Esophagus squamous epithelium (tissue), 5 donors: Measurements from ENCODE around the gene C3. TPM values are rescaled to one million over a fixed set of nuclear protein-coding genes. Genes with fewer than 3 reads are reported as not detected.

Experiments
- DNase-seq: peaks from one replicate; lab custom pipeline; 2025; lab: John Stamatoyannopoulos, UW
- H3K27ac ChIP-seq, 4 donors: fragments of 200-600 bp; sonication (generic); one replicate each; pipeline ENCODE4 v1.5.1; 2016 to 2019; ENCODE audit warnings: mild to moderate bottlenecking in 1 of 4
- H3K27me3 ChIP-seq, 4 donors: fragments of 200-600 bp; sonication (generic); 1 replicate in 3 of 4; 2 replicates in 1 of 4; pipeline versions ENCODE4 v1.5.1 to v1.6.0; 2017 to 2021; ENCODE audit warnings: antibody characterized with exemption in 1 of 4
- H3K36me3 ChIP-seq, 3 donors: fragments of 200-600 bp; sonication (generic); one replicate each; pipeline ENCODE4 v1.5.1; 2016 to 2019
- H3K4me1 ChIP-seq, 3 donors: fragments of 200-600 bp; sonication (generic); one replicate each; pipeline ENCODE4 v1.5.1; 2017 to 2019
- H3K4me3 ChIP-seq, 4 donors: fragments of 200-600 bp; sonication (generic); 1 replicate in 3 of 4; 2 replicates in 1 of 4; pipeline ENCODE4 v1.5.1; 2016 to 2019; ENCODE audit warnings: mild to moderate bottlenecking in 2 of 4, moderate library complexity in 1 of 4
- H3K9me3 ChIP-seq, 3 donors: fragments of 200-600 bp; sonication (generic); one replicate each; pipeline ENCODE4 v1.5.1; 2016 to 2019
- POLR2A ChIP-seq, 4 donors: fragments of 450-650 bp; IDR thresholded peaks; one replicate each; pipeline ENCODE4 v1.6.1; 2017; ENCODE audit warnings: antibody characterized with exemption in 4 of 4, mild to moderate bottlenecking in 4 of 4, moderate library complexity in 3 of 4
- WGBS, 2 donors: methylation state at CpG; one replicate each; pipeline ENCODE4 v1.1.5; 2018; 5-methylcytosine and 5-hydroxymethylcytosine counted together
- intact Hi-C: fragments of 100-400 bp; cut with DNase I; formaldehyde crosslinking; loops from one replicate; pipeline ENCODE4 v1.15.0; 2022
- total RNA-seq, 4 donors: library from RNA; depleted of rRNA; stranded (reverse); fragments of >200 nt; gene quantifications; one replicate each; pipeline ENCODE4 v1.1.0, GENCODE V29; 2016
- TF ChIP-seq, protein P1 (sequence below), 6 experiments: fragments of 450-650 bp in 4 of 6; fragments of 200-600 bp in 2 of 6; sonication (generic) in 2 of 6; IDR thresholded peaks; one replicate each; pipeline ENCODE4 v1.5.1; 2016 to 2019; ENCODE audit warnings: antibody characterized with exemption in 6 of 6, mild to moderate bottlenecking in 4 of 6, moderate library complexity in 4 of 6
- donor health status: DM: yes; HTN: yes; CAD: no.

The C3 gene
- total RNA-seq, 4 donors from 2014 or later: 12.0 to 501 (median 189) TPM

DNA sequence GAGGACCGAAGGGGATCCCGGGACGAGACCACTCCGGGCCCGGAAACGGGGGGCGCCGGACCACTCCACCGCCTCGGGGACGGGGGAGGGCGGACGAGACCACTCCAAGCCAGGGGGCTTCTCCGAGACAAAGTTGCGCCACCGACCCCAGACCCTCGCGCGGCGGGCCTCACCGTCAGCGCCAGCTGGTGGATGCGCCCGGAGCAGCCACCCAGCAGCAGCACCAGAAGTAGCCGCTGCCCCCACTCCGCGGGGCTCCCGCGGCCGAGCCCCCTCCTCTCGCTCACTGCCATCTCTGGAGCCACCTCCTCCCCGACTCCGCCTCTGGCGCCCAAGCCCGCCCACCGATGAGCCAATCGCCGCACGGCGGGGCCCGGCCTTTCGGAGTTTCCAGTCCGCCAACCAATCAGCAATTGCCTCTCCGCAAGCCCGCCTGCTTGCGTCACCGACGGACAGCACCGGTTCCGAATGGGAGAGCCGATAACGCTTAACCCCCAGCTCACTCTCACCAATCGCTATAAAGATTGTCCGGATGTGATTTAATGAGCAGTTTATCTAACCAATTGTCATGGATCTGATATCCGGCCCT, 16.9 kb upstream of the C3 start, which contains the start of gene GPR108:
GPR108 (minus strand) TSS at position 297 of the 589 bp plus-strand sequence; CDS start at position 293, 4 bp downstream.
- Histone ChIP-seq H3K9me3 (no peaks in the 10 kb centered on the region), H3K27me3 (no peaks in the 10 kb centered on the region), H3K27ac (peak within 1 kb of the TSS; percentile 96 to 99 (median 98)), H3K4me1 (peaks cover 30 to 61% (median 36%) of the 10 kb centered on the region in 3 donors), H3K36me3 (peaks cover 3 to 41% (median 9%) of the 10 kb centered on the region in 3 donors), H3K4me3 (peak within 1 kb of the TSS; percentile 84 to 97 (median 88))
- intact Hi-C loops: no loop called here
- peak; percentile 99 for DNase-seq
- TF ChIP-seq, protein P1, sequence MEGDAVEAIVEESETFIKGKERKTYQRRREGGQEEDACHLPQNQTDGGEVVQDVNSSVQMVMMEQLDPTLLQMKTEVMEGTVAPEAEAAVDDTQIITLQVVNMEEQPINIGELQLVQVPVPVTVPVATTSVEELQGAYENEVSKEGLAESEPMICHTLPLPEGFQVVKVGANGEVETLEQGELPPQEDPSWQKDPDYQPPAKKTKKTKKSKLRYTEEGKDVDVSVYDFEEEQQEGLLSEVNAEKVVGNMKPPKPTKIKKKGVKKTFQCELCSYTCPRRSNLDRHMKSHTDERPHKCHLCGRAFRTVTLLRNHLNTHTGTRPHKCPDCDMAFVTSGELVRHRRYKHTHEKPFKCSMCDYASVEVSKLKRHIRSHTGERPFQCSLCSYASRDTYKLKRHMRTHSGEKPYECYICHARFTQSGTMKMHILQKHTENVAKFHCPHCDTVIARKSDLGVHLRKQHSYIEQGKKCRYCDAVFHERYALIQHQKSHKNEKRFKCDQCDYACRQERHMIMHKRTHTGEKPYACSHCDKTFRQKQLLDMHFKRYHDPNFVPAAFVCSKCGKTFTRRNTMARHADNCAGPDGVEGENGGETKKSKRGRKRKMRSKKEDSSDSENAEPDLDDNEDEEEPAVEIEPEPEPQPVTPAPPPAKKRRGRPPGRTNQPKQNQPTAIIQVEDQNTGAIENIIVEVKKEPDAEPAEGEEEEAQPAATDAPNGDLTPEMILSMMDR (IDR thresholded peaks at IDR 0.05): no peak
- TF ChIP-seq POLR2A (IDR thresholded peaks at IDR 0.05): peak in 3 of 4 donors; percentile 46 to 84 (median 54)
- WGBS, 2 donors: 0% methylated on average over 6 to 34 of the region's 55 CpGs

- H3K36me3 ChIP-seq: peaks cover 8 to 41% (median 14%) of the 10 kb centered on the region in 3 donors
- no peak for DNase-seq
- H3K4me3 ChIP-seq: peak overlapping the region; percentile 84 to 97 (median 88)
- intact Hi-C loops: no loop called here
- no peaks in the 10 kb centered on the region for H3K27me3 ChIP-seq
- H3K4me1 ChIP-seq: peaks cover 30 to 56% (median 31%) of the 10 kb centered on the region in 3 donors
- no peaks in the 10 kb centered on the region for H3K9me3 ChIP-seq
- TF ChIP-seq, protein P1 (IDR thresholded peaks at IDR 0.05): peak in 1 of 6 experiments; percentile 4
- TF ChIP-seq POLR2A (IDR thresholded peaks at IDR 0.05): no peak
- 0% methylated on average over 1 of the region's 16 CpGs; no CpG with 5 or more reads in 1 of the 2 donors for WGBS, 2 donors
- H3K27ac ChIP-seq: peak overlapping the region; percentile 96 to 99 (median 98)
Observed at GRCh38 chr19:6736917-6737283, 16.4 kb upstream of the C3 start.

DNA sequence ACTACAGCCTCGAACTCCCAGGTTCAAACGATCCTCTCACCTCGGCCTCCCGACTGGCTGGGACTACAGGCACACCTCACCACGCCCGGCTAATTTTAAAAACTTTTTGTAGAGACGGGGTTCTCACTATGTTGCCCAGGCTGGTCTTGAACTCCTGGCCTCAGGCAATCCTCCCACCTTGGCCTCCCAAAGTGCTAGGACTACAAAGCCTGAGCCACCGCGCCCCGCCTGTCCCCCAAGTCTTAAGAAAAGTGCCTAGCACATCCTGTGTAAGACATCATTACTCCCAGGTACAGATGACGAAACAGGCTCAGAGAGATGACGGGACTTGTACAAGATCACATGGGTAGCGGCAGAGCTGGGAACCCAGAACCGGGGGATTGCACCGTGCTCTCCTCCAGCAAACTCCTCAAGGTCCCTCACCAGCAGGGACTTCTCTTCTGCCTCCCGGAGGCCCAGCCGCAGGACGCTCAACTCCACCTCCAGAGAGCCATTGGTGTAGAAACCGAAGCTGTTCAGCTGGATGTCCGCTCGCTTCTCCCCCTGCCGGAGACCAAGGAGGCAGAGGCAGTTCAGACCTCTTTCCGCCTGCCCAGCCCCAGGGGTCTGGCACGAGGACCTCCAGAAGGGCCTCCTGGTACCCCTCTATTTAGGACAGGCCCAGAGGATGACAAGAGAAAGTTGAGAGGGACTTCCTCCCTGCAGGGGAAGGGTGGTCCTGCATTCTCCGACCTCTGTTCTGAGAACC, 15.9 kb upstream of the C3 start:
- peak; percentile 45 for DNase-seq
- no peaks in the 10 kb centered on the region for H3K27me3 ChIP-seq
- TF ChIP-seq, protein P1 (IDR thresholded peaks at IDR 0.05): peak; percentile 48 to 75 (median 59)
- peak in 2 of 4 donors; percentile 22 to 65 for TF ChIP-seq POLR2A (IDR thresholded peaks at IDR 0.05)
- intact Hi-C loops: no loop called here
- WGBS, 2 donors: 54% methylated on average over 4 to 8 of the region's 25 CpGs
- peaks cover 11 to 42% (median 19%) of the 10 kb centered on the region in 3 donors for H3K36me3 ChIP-seq
- peak overlapping the region; percentile 84 to 97 (median 88) for H3K4me3 ChIP-seq
- peaks cover 26 to 50% (median 26%) of the 10 kb centered on the region in 3 donors for H3K4me1 ChIP-seq
- peak overlapping the region; percentile 96 to 99 (median 98) for H3K27ac ChIP-seq
- H3K9me3 ChIP-seq: no peaks in the 10 kb centered on the region

GRCh38 chr19:6735181-6735911, 14.9 kb upstream of the C3 start:
- peaks cover 21 to 51% (median 23%) of the 10 kb centered on the region in 3 donors for H3K4me1 ChIP-seq
- H3K36me3 ChIP-seq: peaks cover 15 to 52% (median 19%) of the 10 kb centered on the region in 3 donors
- no peaks in the 10 kb centered on the region for H3K9me3 ChIP-seq
- DNase-seq: no peak
- 67 to 83% methylated on average over 8 to 11 of the region's 15 CpGs for WGBS, 2 donors
- intact Hi-C loops: no loop called here
- H3K4me3 ChIP-seq: peak overlapping the region in 1 of 4 donors; percentile 85
- H3K27me3 ChIP-seq: no peaks in the 10 kb centered on the region
- H3K27ac ChIP-seq: peak overlapping the region; percentile 96 to 99 (median 98)
- TF ChIP-seq, protein P1 (IDR thresholded peaks at IDR 0.05): no peak
- TF ChIP-seq POLR2A (IDR thresholded peaks at IDR 0.05): no peak
